SK-N-SH (cell line): ENCODE measurements around the gene DDIT3. TPM values are rescaled to one million over a fixed set of nuclear protein-coding genes. Genes with fewer than 3 reads are reported as not detected.

Experiments
- CTCF ChIA-PET: fragments of 300-600, 350-600 bp; formaldehyde crosslinking; extraction: SDS; loops from one replicate; lab custom pipeline; 2021; lab: Yijun Ruan, JAX
- POLR2A ChIA-PET: fragments of 350-600 bp; sonication (Branson Sonifier 250); formaldehyde crosslinking; extraction: SDS; loops from one replicate; lab custom pipeline; 2020; ENCODE audit warnings: antibody characterized with exemption, inconsistent platforms; lab: Yijun Ruan, JAX
- DNase-seq: peaks from one replicate; pipeline ENCODE4 v3.0.0; 2012
- H2AFZ ChIP-seq: fragments of 200-600 bp; sonication (generic); 2 replicates; pipeline ENCODE4 v1.8.1; 2016; ENCODE audit warnings: antibody characterized with exemption, mild to moderate bottlenecking, low read depth
- H3F3A ChIP-seq: fragments of 200-600 bp; sonication (generic); replicated peaks from 2 replicates; pipeline ENCODE3; 2016; ENCODE audit warnings: antibody characterized with exemption, mild to moderate bottlenecking; ENCODE audit not compliant: insufficient read depth
- H3K27ac ChIP-seq, 2 experiments: fragments of 200-500 bp in 1 of 2; fragments of 200-600 bp in 1 of 2; sonication (Bioruptor generic) in 1 of 2; sonication (generic), shearing (Covaris generic) in 1 of 2; 2 replicates each; pipeline versions ENCODE4 v1.5.1 to v1.6.1; 2014 to 2016; ENCODE audit warnings: low read depth in 2 of 2, inconsistent platforms in 1 of 2, low read length in 1 of 2, mild to moderate bottlenecking in 1 of 2, mixed read lengths in 1 of 2
- H3K27me3 ChIP-seq: fragments of 200-600 bp; sonication (generic), shearing (Covaris generic); 2 replicates; pipeline ENCODE4 v1.6.1; 2016; ENCODE audit warnings: mixed run types; ENCODE audit not compliant: insufficient read depth
- H3K36me3 ChIP-seq, 2 experiments: fragments of 200-500 bp in 1 of 2; fragments of 200-600 bp in 1 of 2; sonication (Bioruptor generic) in 1 of 2; sonication (generic) in 1 of 2; replicated peaks in 1 of 2; 2 replicates each; pipeline versions ENCODE3 to v1.5.1; 2014 to 2016; ENCODE audit warnings: low read length in 1 of 2, mild to moderate bottlenecking in 1 of 2; ENCODE audit not compliant: insufficient read depth in 2 of 2, control insufficient read depth in 1 of 2
- H3K4me1 ChIP-seq, 2 experiments: fragments of 200-500 bp in 1 of 2; fragments of 200-600 bp in 1 of 2; sonication (Bioruptor generic) in 1 of 2; sonication (generic), shearing (Covaris generic) in 1 of 2; 2 replicates each; pipeline versions ENCODE4 v1.5.1 to v1.6.1; 2014 to 2016; ENCODE audit warnings: low read depth in 1 of 2, low read length in 1 of 2, mixed run types in 1 of 2; ENCODE audit not compliant: insufficient read depth in 2 of 2, control insufficient read depth in 1 of 2
- H3K4me2 ChIP-seq: fragments of 200-600 bp; sonication (generic), shearing (Covaris generic); 2 replicates; pipeline ENCODE4 v1.6.1; 2017; ENCODE audit warnings: mixed run types
- H3K4me3 ChIP-seq, 2 experiments: fragments of 200-500 bp in 1 of 2; fragments of 200-600 bp in 1 of 2; sonication (Bioruptor generic) in 1 of 2; sonication (generic), shearing (Covaris generic) in 1 of 2; 2 replicates each; pipeline versions ENCODE4 v1.5.1 to v1.8.1; 2014 to 2016; ENCODE audit warnings: low read depth in 2 of 2, inconsistent platforms in 1 of 2, low read length in 1 of 2, mild to moderate bottlenecking in 1 of 2, mixed read lengths in 1 of 2, moderate library complexity in 1 of 2
- H3K79me2 ChIP-seq: fragments of 200-600 bp; sonication (generic); 2 replicates; pipeline ENCODE4 v1.8.1; 2017; ENCODE audit warnings: mild to moderate bottlenecking; ENCODE audit not compliant: insufficient read depth
- H3K9ac ChIP-seq: fragments of 200-600 bp; sonication (generic); 2 replicates; pipeline ENCODE4 v1.6.1; 2017; ENCODE audit warnings: mixed run types
- H3K9me2 ChIP-seq: fragments of 200-600 bp; sonication (generic); 2 replicates; pipeline ENCODE4 v1.6.1; 2017; ENCODE audit warnings: mixed run types
- H3K9me3 ChIP-seq: fragments of 200-600 bp; sonication (generic); 2 replicates; pipeline ENCODE4 v1.6.1; 2017; ENCODE audit warnings: mixed run types, mild to moderate bottlenecking, moderate library complexity
- H4K20me1 ChIP-seq: fragments of 200-600 bp; sonication (generic); 2 replicates; pipeline ENCODE4 v1.6.1; 2017; ENCODE audit warnings: mild to moderate bottlenecking, mixed run types; ENCODE audit not compliant: insufficient read depth
- EP300 ChIP-seq, 2 experiments: IDR thresholded peaks; 2 replicates each; pipeline versions ENCODE4 v1.4.0 to v1.6.1; 2012; ENCODE audit warnings: borderline replicate concordance in 1 of 2, low read depth in 1 of 2, low read length in 1 of 2
- GABPA ChIP-seq: IDR thresholded peaks from 2 replicates; pipeline ENCODE4 v1.4.0; 2012; ENCODE audit warnings: low read depth, mild to moderate bottlenecking
- GATA2 ChIP-seq: sonication (generic); formaldehyde crosslinking; IDR thresholded peaks from 2 replicates; pipeline ENCODE4 v1.5.0; 2020; ENCODE audit warnings: mild to moderate bottlenecking, missing genetic modification reagents
- JUND ChIP-seq: IDR thresholded peaks from 2 replicates; pipeline ENCODE4 v1.4.0; 2012
- NFIC ChIP-seq: IDR thresholded peaks from 2 replicates; pipeline ENCODE4 v1.4.0; 2012; ENCODE audit warnings: borderline replicate concordance
- POLR2AphosphoS5 ChIP-seq: IDR thresholded peaks from 2 replicates; pipeline ENCODE4 v1.6.1; 2012; ENCODE audit warnings: low read depth, low read length
- RAD21 ChIP-seq: IDR thresholded peaks from 2 replicates; pipeline ENCODE4 v1.6.1; 2012; ENCODE audit warnings: mild to moderate bottlenecking, low read length
- RCOR1 ChIP-seq: fragments of 150-350 bp; IDR thresholded peaks from 2 replicates; pipeline ENCODE4 v1.6.1; 2017; ENCODE audit warnings: antibody characterized with exemption, low read length
- SIN3A ChIP-seq: IDR thresholded peaks from 2 replicates; pipeline ENCODE4 v1.6.1; 2012; ENCODE audit warnings: low read depth, mild to moderate bottlenecking, low read length, moderate library complexity, borderline replicate concordance
- WGBS: methylation state at CpG from one replicate; pipeline ENCODE4 v1.1.6; 2017; ENCODE audit warnings: low lambda C conversion rate; 5-methylcytosine and 5-hydroxymethylcytosine counted together
- polyA plus RNA-seq, 3 experiments: library from polyadenylated mRNA; depleted of rRNA; stranded (reverse); fragments of >200 nt; gene quantifications; 2 replicates each; pipeline ENCODE4 v1.2.3, GENCODE V29; 2012
- TF ChIP-seq, protein P1 (sequence below): IDR thresholded peaks from 2 replicates; pipeline ENCODE4 v1.4.0; 2012; ENCODE audit warnings: low read depth, borderline replicate concordance
- TF ChIP-seq, protein P2 (sequence below): fragments of 200-600 bp; sonication (generic); IDR thresholded peaks from 2 replicates; pipeline ENCODE4 v1.6.1; 2017; ENCODE audit warnings: antibody characterized with exemption, mild to moderate bottlenecking, moderate library complexity
- TF ChIP-seq, protein P3 (sequence below): IDR thresholded peaks from 2 replicates; pipeline ENCODE4; 2012

The DDIT3 gene
- polyA plus RNA-seq, 1 of the 3 experiments (the other 2 are of a cell fraction), result 26.3 TPM

DNA sequence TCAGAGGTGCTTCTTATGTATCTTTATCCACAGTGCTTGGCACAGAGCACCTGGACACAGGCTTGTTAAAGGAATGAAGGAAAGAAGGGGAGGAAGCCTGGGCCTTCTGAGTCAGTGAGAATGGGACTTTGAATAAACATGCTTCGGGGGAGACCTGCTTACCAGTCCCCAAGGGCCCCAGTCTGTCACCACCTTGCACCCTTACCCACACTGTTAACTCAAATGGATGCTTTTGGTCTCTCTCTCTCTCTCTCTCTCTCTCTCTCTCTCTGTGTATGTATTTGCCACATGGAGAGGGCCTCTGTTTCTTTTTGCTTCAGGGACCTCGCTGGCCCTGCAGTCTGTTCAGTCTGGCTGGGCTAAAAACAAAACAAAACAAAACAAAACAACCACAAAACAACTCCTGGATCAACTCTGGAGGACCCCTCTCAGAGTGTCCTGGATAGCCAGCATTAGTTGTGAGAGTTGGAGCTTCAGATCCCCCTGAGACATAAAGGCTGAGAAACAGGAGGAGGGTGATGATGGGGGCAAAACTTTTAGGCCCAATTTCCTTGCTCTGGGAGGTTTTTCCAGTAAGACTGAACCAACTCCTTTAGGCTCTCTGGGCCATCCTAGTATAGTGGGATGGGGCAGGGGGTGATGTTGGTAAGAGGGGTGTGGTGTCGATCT is 31.5 kb upstream of the DDIT3 start:
- Histone ChIP-seq H3K4me1 (peaks cover 4 to 33% of the 10 kb centered on the region in 2 experiments; a peak in 3 of 4 replicates), H3K9me3 (no peaks in the 10 kb centered on the region), H3K36me3 (peaks cover 2 to 9% of the 10 kb centered on the region in 2 experiments), H2AFZ (no peak overlapping the region), H3K9ac (no peak overlapping the region), H3F3A (peaks cover 6% of the 10 kb centered on the region), H3K4me2 (peak overlapping the region; percentile 94), H4K20me1 (no peaks in the 10 kb centered on the region), H3K79me2 (peaks cover 43% of the 10 kb centered on the region; the same call in 1 of the 2 replicates), H3K27ac (no peak overlapping the region; a peak in 1 of 4 replicates), H3K4me3 (peak overlapping the region; percentile 6 to 90; a peak in 2 of 4 replicates), H3K9me2 (no peaks in the 10 kb centered on the region), H3K27me3 (no peaks in the 10 kb centered on the region)
- ChIA-PET POLR2A (interaction anchor here (1.2 kb wide), 1 partner anchor 31 kb away, joined by 5 read pairs; the partner anchor contains the start of gene DDIT3), CTCF (interaction anchor here (0.7 to 5.1 kb wide), 3 partner anchors 31 to 70 kb away, joined by 3 to 24 read pairs (median 11); no protein-coding TSS in a partner anchor)
- TF ChIP-seq EP300 (IDR thresholded peaks at IDR 0.05; ENCODE audit: borderline replicate concordance in 1 of 2, low read depth in 1 of 2, low read length in 1 of 2) (no peak), GABPA (no peak), GATA2 (no peak), RAD21 (no peak), POLR2AphosphoS5 (no peak), SIN3A (no peak), NFIC (no peak), JUND (no peak), RCOR1 (no peak)
- TF ChIP-seq, protein P1, sequence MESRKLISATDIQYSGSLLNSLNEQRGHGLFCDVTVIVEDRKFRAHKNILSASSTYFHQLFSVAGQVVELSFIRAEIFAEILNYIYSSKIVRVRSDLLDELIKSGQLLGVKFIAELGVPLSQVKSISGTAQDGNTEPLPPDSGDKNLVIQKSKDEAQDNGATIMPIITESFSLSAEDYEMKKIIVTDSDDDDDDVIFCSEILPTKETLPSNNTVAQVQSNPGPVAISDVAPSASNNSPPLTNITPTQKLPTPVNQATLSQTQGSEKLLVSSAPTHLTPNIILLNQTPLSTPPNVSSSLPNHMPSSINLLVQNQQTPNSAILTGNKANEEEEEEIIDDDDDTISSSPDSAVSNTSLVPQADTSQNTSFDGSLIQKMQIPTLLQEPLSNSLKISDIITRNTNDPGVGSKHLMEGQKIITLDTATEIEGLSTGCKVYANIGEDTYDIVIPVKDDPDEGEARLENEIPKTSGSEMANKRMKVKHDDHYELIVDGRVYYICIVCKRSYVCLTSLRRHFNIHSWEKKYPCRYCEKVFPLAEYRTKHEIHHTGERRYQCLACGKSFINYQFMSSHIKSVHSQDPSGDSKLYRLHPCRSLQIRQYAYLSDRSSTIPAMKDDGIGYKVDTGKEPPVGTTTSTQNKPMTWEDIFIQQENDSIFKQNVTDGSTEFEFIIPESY, result no peak
- TF ChIP-seq, protein P2, sequence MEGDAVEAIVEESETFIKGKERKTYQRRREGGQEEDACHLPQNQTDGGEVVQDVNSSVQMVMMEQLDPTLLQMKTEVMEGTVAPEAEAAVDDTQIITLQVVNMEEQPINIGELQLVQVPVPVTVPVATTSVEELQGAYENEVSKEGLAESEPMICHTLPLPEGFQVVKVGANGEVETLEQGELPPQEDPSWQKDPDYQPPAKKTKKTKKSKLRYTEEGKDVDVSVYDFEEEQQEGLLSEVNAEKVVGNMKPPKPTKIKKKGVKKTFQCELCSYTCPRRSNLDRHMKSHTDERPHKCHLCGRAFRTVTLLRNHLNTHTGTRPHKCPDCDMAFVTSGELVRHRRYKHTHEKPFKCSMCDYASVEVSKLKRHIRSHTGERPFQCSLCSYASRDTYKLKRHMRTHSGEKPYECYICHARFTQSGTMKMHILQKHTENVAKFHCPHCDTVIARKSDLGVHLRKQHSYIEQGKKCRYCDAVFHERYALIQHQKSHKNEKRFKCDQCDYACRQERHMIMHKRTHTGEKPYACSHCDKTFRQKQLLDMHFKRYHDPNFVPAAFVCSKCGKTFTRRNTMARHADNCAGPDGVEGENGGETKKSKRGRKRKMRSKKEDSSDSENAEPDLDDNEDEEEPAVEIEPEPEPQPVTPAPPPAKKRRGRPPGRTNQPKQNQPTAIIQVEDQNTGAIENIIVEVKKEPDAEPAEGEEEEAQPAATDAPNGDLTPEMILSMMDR, result no peak
- TF ChIP-seq, protein P3, sequence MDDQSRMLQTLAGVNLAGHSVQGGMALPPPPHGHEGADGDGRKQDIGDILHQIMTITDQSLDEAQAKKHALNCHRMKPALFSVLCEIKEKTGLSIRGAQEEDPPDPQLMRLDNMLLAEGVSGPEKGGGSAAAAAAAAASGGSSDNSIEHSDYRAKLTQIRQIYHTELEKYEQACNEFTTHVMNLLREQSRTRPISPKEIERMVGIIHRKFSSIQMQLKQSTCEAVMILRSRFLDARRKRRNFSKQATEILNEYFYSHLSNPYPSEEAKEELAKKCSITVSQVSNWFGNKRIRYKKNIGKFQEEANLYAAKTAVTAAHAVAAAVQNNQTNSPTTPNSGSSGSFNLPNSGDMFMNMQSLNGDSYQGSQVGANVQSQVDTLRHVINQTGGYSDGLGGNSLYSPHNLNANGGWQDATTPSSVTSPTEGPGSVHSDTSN, result no peak
- 80% methylated on average over 3 of the region's 3 CpGs for WGBS
- DNase-seq, result no peak
